Sigmoid colon (tissue), 7 donors: ENCODE measurements around the gene DNAJC12. TPM values are rescaled to one million over a fixed set of nuclear protein-coding genes. Genes with fewer than 3 reads are reported as not detected.
"Not testable (repeated sequence)": the region's sequence is repeated elsewhere in the genome, so short reads cannot be mapped to it uniquely, and the experiment has no call there.

Source experiments
- DNase-seq: peaks from one replicate; pipeline ENCODE4 v3.0.0-alpha.2; 2019
- H3K27ac ChIP-seq, 4 donors: fragments of 200-600 bp; sonication (generic); one replicate each; pipeline ENCODE4 v1.5.1; 2016 to 2019; ENCODE audit warnings: mild to moderate bottlenecking in 1 of 4
- H3K27me3 ChIP-seq, 3 donors: fragments of 200-600 bp; sonication (generic); one replicate each; pipeline ENCODE4 v1.5.1; 2019; ENCODE audit warnings: mild to moderate bottlenecking in 1 of 3
- H3K36me3 ChIP-seq, 4 donors: fragments of 200-600 bp; sonication (generic); one replicate each; pipeline ENCODE4 v1.5.1; 2016 to 2019
- H3K4me1 ChIP-seq, 4 donors: fragments of 200-600 bp; sonication (generic); one replicate each; pipeline ENCODE4 v1.5.1; 2017 to 2019
- H3K4me3 ChIP-seq, 4 donors: fragments of 200-600 bp; sonication (generic); one replicate each; pipeline ENCODE4 v1.5.1; 2017 to 2019; ENCODE audit warnings: mild to moderate bottlenecking in 2 of 4, moderate library complexity in 1 of 4
- H3K9me3 ChIP-seq, 4 donors: fragments of 200-600 bp in 3 of 4; sonication (generic) in 3 of 4; one replicate each; pipeline versions ENCODE4 v1.5.1 to v1.6.1; 2013 to 2019
- CTCF ChIP-seq, 4 experiments: fragments of 450-650 bp in 3 of 4; fragments of 200-600 bp in 1 of 4; IDR thresholded peaks; one replicate each; pipeline ENCODE4 v1.5.1; 2016 to 2019; ENCODE audit warnings: antibody characterized with exemption in 4 of 4, mild to moderate bottlenecking in 3 of 4, moderate library complexity in 2 of 4
- EP300 ChIP-seq, 4 donors: sonication (generic); formaldehyde crosslinking; IDR thresholded peaks; one replicate each; pipeline ENCODE4 v1.6.1; 2017; ENCODE audit warnings: antibody characterized with exemption in 4 of 4
- POLR2A ChIP-seq, 2 donors: fragments of 450-650 bp; IDR thresholded peaks; one replicate each; pipeline ENCODE4 v1.6.1; 2016; ENCODE audit warnings: antibody characterized with exemption in 2 of 2, mild to moderate bottlenecking in 2 of 2, moderate library complexity in 2 of 2
- POLR2AphosphoS5 ChIP-seq, 4 donors: sonication (generic); formaldehyde crosslinking; IDR thresholded peaks; one replicate each; pipeline ENCODE4 v1.6.1; 2017; ENCODE audit warnings: antibody characterized with exemption in 4 of 4
- WGBS, 2 donors: extraction: QIAGEN DNeasy Blood & Tissue Kit; methylation state at CpG; one replicate each; pipeline ENCODE4 v1.1.7; 2013; 5-methylcytosine and 5-hydroxymethylcytosine counted together
- intact Hi-C: fragments of 100-400 bp; cut with DNase I; formaldehyde crosslinking; loops from one replicate; pipeline ENCODE4 v1.15.1; 2023
- polyA plus RNA-seq, 3 donors: library from polyadenylated mRNA; stranded (reverse); fragments of 200-250 nt; gene quantifications; one replicate each; pipeline ENCODE4 v1.2.3, GENCODE V29; 2013
- total RNA-seq, 4 donors: library from RNA; depleted of rRNA; stranded (reverse); fragments of >200 nt; gene quantifications; one replicate each; pipeline ENCODE4 v1.1.0, GENCODE V29; 2016
- donor health status: healthy with polysubstance abuse.
- donor health status: Bipolar disorder and iron deficiency.
- donor health status: healthy.

The DNAJC12 gene
- total and polyA plus RNA-seq, 7 donors, result 7.2 to 51.1 (median 12.1) TPM

- H3K9me3 ChIP-seq, result no peaks in the 10 kb centered on the region
- no peak overlapping the region for H3K27ac ChIP-seq
- 79 to 85% methylated on average over 2 of the region's 2 CpGs for WGBS, 2 donors
- intact Hi-C loops, result no loop called here
- H3K36me3 ChIP-seq, result no peaks in the 10 kb centered on the region
- TF ChIP-seq EP300 (IDR thresholded peaks at IDR 0.05) (no peak), CTCF (IDR thresholded peaks at IDR 0.05) (no peak), POLR2A (IDR thresholded peaks at IDR 0.05) (no peak), POLR2AphosphoS5 (IDR thresholded peaks at IDR 0.05) (no peak)
- no peak overlapping the region for H3K4me3 ChIP-seq
- no peaks in the 10 kb centered on the region for H3K27me3 ChIP-seq
- DNase-seq, result no peak
- peaks cover 0 to 11% (median 4%) of the 10 kb centered on the region in 4 donors for H3K4me1 ChIP-seq
These were observed 55.5 kb downstream of the DNAJC12 start for GRCh38 chr10:67782530-67782929.

- no peak overlapping the region for H3K27ac ChIP-seq
- 33 to 48% methylated on average over 4 of the region's 4 CpGs for WGBS, 2 donors
- H3K4me3 ChIP-seq, result no peak overlapping the region
- no peaks in the 10 kb centered on the region for H3K27me3 ChIP-seq
- TF ChIP-seq POLR2A (IDR thresholded peaks at IDR 0.05), result no peak
- no peak for TF ChIP-seq CTCF (IDR thresholded peaks at IDR 0.05)
- TF ChIP-seq EP300 (IDR thresholded peaks at IDR 0.05), result no peak
- TF ChIP-seq POLR2AphosphoS5 (IDR thresholded peaks at IDR 0.05), result no peak
- intact Hi-C loops, result loop anchor here (2.0 kb wide), 2 partner anchors 84 to 114 kb away; partner anchors contain the start of gene CTNNA3
- H3K9me3 ChIP-seq, result no peaks in the 10 kb centered on the region
- no peaks in the 10 kb centered on the region for H3K36me3 ChIP-seq
- DNase-seq, result no peak
- H3K4me1 ChIP-seq, result peaks cover 0 to 11% (median 4%) of the 10 kb centered on the region in 4 donors
These were observed 57.0 kb downstream of the DNAJC12 start for GRCh38 chr10:67780759-67781538.

DNA sequence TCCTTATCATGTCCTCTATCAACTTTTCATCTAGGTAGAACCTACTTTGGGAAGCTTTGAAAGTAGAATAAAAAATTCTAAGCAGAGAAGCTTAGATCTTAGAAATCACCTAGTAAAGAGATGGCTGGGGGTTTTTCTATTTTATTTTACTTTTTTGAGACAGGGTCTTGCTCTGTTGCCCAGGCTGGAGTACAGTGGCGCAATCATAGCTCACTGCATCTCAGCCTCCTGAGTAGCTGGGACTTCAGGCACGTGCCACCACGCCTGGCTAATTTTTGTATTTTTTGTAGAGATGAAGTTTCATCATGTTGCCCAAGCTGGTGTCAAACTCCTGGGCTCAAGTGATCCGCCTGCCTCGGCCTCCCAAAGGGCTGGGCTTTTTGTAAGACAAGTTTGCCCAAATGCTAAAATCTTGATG is 57.8 kb downstream of the DNAJC12 start:
- H3K4me1 ChIP-seq, result peaks cover 0 to 11% (median 4%) of the 10 kb centered on the region in 4 donors
- not testable (repeated sequence) for H3K9me3 ChIP-seq, DNase-seq, H3K27me3 ChIP-seq, H3K36me3 ChIP-seq
- intact Hi-C loops, result loop anchor here (2.0 kb wide), 2 partner anchors 83 to 113 kb away; partner anchors contain the start of gene CTNNA3
- 35 to 61% methylated on average over 5 of the region's 5 CpGs for WGBS, 2 donors
- H3K4me3 ChIP-seq, result peak overlapping the region in 1 of 4 donors; percentile 14
- peak overlapping the region in 1 of 4 donors; percentile 2 for H3K27ac ChIP-seq

GRCh38 chr10:67779465-67780203 is 58.4 kb downstream of the DNAJC12 start:
- no peaks in the 10 kb centered on the region for H3K27me3 ChIP-seq
- intact Hi-C loops, result loop anchor here (2.0 kb wide), 2 partner anchors 83 to 113 kb away; partner anchors contain the start of gene CTNNA3
- H3K4me1 ChIP-seq, result peaks cover 0 to 11% (median 4%) of the 10 kb centered on the region in 4 donors
- TF ChIP-seq CTCF (IDR thresholded peaks at IDR 0.05), result peak; percentile 74 to 83 (median 79)
- no peak for TF ChIP-seq EP300 (IDR thresholded peaks at IDR 0.05)
- H3K36me3 ChIP-seq, result no peaks in the 10 kb centered on the region
- DNase-seq, result peak; percentile 77
- H3K27ac ChIP-seq, result peak overlapping the region in 1 of 4 donors; percentile 2
- WGBS, 2 donors, result 1% methylated on average over 4 of the region's 4 CpGs
- H3K9me3 ChIP-seq, result no peaks in the 10 kb centered on the region
- peak overlapping the region in 1 of 4 donors; percentile 14 for H3K4me3 ChIP-seq

DNA sequence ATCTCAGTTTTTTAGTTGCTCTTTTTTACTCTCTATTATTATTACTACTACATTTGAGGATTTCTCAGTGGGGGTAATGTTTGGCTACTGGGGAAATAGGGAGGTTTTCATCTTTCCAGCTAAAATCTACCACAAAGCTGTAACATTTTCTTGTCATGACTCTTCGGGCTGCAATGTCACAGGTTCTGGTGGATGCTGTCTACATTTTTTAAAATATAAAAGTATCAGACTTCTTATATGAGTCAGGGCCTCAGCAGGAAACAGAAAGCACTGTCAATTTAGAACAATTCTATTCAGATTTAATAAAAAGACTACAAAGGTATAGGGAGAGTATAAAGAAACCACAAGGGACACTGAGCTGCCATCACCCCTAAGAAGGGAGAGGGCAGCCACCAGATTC is 61.6 kb downstream of the DNAJC12 start:
- no peak for TF ChIP-seq CTCF (IDR thresholded peaks at IDR 0.05)

More for the DNA sequence above, 61.6 kb downstream of the DNAJC12 start:
- H3K27ac ChIP-seq, result no peak overlapping the region
- no peak for DNase-seq
- 81 to 85% methylated on average over 1 of the region's 1 CpG for WGBS, 2 donors
- no peaks in the 10 kb centered on the region for H3K27me3 ChIP-seq
- H3K4me3 ChIP-seq, result no peak overlapping the region
- peaks cover 0 to 11% (median 4%) of the 10 kb centered on the region in 4 donors for H3K4me1 ChIP-seq
- no peaks in the 10 kb centered on the region for H3K9me3 ChIP-seq
- intact Hi-C loops, result no loop called here
- no peaks in the 10 kb centered on the region for H3K36me3 ChIP-seq
